ENCODE results near the gene PERM1. TPM values are rescaled to one million over a fixed set of nuclear protein-coding genes. Genes with fewer than 3 reads are reported as not detected.
A peak's percentile ranks its signal among the peaks of the same experiment; 100 is the strongest.

Gene PERM1
- total RNA-seq, 4 donors from 2014 or later: 0.24 to 0.93 (median 0.44) TPM

- no peak overlapping the region for H3K27ac ChIP-seq
- no peak for DNase-seq (ENCODE audit: low spot score in 2 of 2)
- peaks cover 61% of the 10 kb centered on the region for H3K27me3 ChIP-seq
- TF ChIP-seq CTCF (IDR thresholded peaks at IDR 0.05) (no peak), EP300 (IDR thresholded peaks at IDR 0.05) (no peak), POLR2AphosphoS5 (IDR thresholded peaks at IDR 0.05) (no peak), POLR2A (IDR thresholded peaks at IDR 0.05) (no peak)
- peaks cover 29% of the 10 kb centered on the region for H3K36me3 ChIP-seq
- WGBS: 0% methylated on average over 3 of the region's 48 CpGs
- H3K9me3 ChIP-seq: no peaks in the 10 kb centered on the region
- peaks cover 37% of the 10 kb centered on the region for H3K4me1 ChIP-seq
- peak overlapping the region; percentile 49 for H3K4me3 ChIP-seq
Observed at GRCh38 chr1:942411-942821, 39.5 kb downstream of the PERM1 start.

GRCh38 chr1:941588-942383 lies 40.1 kb downstream of the PERM1 start:
- TF ChIP-seq CTCF (IDR thresholded peaks at IDR 0.05) (no peak), POLR2A (IDR thresholded peaks at IDR 0.05) (no peak), EP300 (IDR thresholded peaks at IDR 0.05) (no peak), POLR2AphosphoS5 (IDR thresholded peaks at IDR 0.05) (no peak)
- Histone ChIP-seq H3K4me1 (peaks cover 37% of the 10 kb centered on the region), H3K9me3 (no peaks in the 10 kb centered on the region), H3K27me3 (peaks cover 67% of the 10 kb centered on the region), H3K4me3 (peak overlapping the region; percentile 49), H3K27ac (no peak overlapping the region), H3K36me3 (peaks cover 22% of the 10 kb centered on the region)
- DNase-seq (ENCODE audit: low spot score in 2 of 2): no peak
- 2% methylated on average over 36 of the region's 98 CpGs for WGBS

GRCh38 chr1:941015-941587 lies 40.8 kb downstream of the PERM1 start:
- peaks cover 16% of the 10 kb centered on the region for H3K36me3 ChIP-seq
- TF ChIP-seq EP300 (IDR thresholded peaks at IDR 0.05) (no peak), POLR2AphosphoS5 (IDR thresholded peaks at IDR 0.05) (no peak), POLR2A (IDR thresholded peaks at IDR 0.05) (no peak), CTCF (IDR thresholded peaks at IDR 0.05) (no peak)
- H3K4me3 ChIP-seq: peak overlapping the region; percentile 49
- no peak overlapping the region for H3K27ac ChIP-seq
- no CpG with 5 or more reads among the region's 36 CpGs for WGBS
- no peaks in the 10 kb centered on the region for H3K9me3 ChIP-seq
- peaks cover 74% of the 10 kb centered on the region for H3K27me3 ChIP-seq
- no peak for DNase-seq (ENCODE audit: low spot score in 2 of 2)
- H3K4me1 ChIP-seq: peaks cover 43% of the 10 kb centered on the region

GRCh38 chr1:940107-941014 lies 41.5 kb downstream of the PERM1 start:
- no peak for DNase-seq (ENCODE audit: low spot score in 2 of 2)
- peaks cover 9% of the 10 kb centered on the region for H3K36me3 ChIP-seq
- H3K9me3 ChIP-seq: no peaks in the 10 kb centered on the region
- peak overlapping the region; percentile 49 for H3K4me3 ChIP-seq
- H3K4me1 ChIP-seq: peaks cover 50% of the 10 kb centered on the region
- TF ChIP-seq POLR2AphosphoS5 (IDR thresholded peaks at IDR 0.05): no peak
- no peak for TF ChIP-seq EP300 (IDR thresholded peaks at IDR 0.05)
- no peak for TF ChIP-seq POLR2A (IDR thresholded peaks at IDR 0.05)
- no peak for TF ChIP-seq CTCF (IDR thresholded peaks at IDR 0.05)
- H3K27ac ChIP-seq: no peak overlapping the region
- H3K27me3 ChIP-seq: peaks cover 81% of the 10 kb centered on the region
- 1% methylated on average over 32 of the region's 86 CpGs for WGBS
